Measurements from ENCODE around the gene IL33. TPM values are rescaled to one million over a fixed set of nuclear protein-coding genes. Genes with fewer than 3 reads are reported as not detected.

Gene IL33
- polyA plus RNA-seq, 1 experiment: not detected

- no peak for TF ChIP-seq CTCF (IDR thresholded peaks at IDR 0.05; ENCODE audit: insufficient read depth, low read depth, low read length)
- DNase-seq (ENCODE audit: low read depth): no peak
- Histone ChIP-seq H3K36me3 (ENCODE audit: control insufficient read depth, insufficient read depth, low read length) (no peaks in the 10 kb centered on the region), H3K27me3 (ENCODE audit: control insufficient read depth, insufficient read depth, low read length) (no peaks in the 10 kb centered on the region), H3K4me3 (ENCODE audit: low read depth, low read length) (no peak overlapping the region)
- POLR2A ChIA-PET: no interaction called here
- CTCF ChIA-PET: no interaction called here
These were observed 14.8 kb upstream of the IL33 start for GRCh38 chr9:6200761-6201160.

- no peak for TF ChIP-seq CTCF (IDR thresholded peaks at IDR 0.05; ENCODE audit: insufficient read depth, low read depth, low read length)
- ChIA-PET POLR2A (no interaction called here), CTCF (no interaction called here)
- Histone ChIP-seq H3K4me3 (ENCODE audit: low read depth, low read length) (no peak overlapping the region), H3K36me3 (ENCODE audit: control insufficient read depth, insufficient read depth, low read length) (no peaks in the 10 kb centered on the region), H3K27me3 (ENCODE audit: control insufficient read depth, insufficient read depth, low read length) (no peaks in the 10 kb centered on the region)
- no peak for DNase-seq (ENCODE audit: low read depth)
These were observed 5.6 kb upstream of the IL33 start for GRCh38 chr9:6209966-6210365.

- ChIA-PET POLR2A (no interaction called here), CTCF (no interaction called here)
These were observed 2.8 kb upstream of the IL33 start for GRCh38 chr9:6212722-6213375.

GRCh38 chr9:6214434-6214833 is 1.2 kb upstream of the IL33 start:
- Histone ChIP-seq H3K4me3 (ENCODE audit: low read depth, low read length) (no peak overlapping the region), H3K27me3 (ENCODE audit: control insufficient read depth, insufficient read depth, low read length) (no peaks in the 10 kb centered on the region), H3K36me3 (ENCODE audit: control insufficient read depth, insufficient read depth, low read length) (no peaks in the 10 kb centered on the region)
- DNase-seq (ENCODE audit: low read depth): no peak
- CTCF ChIA-PET: no interaction called here
- no peak for TF ChIP-seq CTCF (IDR thresholded peaks at IDR 0.05; ENCODE audit: insufficient read depth, low read depth, low read length)
- POLR2A ChIA-PET: no interaction called here

More at GRCh38 chr9:6212722-6213375, 2.8 kb upstream of the IL33 start:
- Histone ChIP-seq H3K36me3 (ENCODE audit: control insufficient read depth, insufficient read depth, low read length) (no peaks in the 10 kb centered on the region), H3K27me3 (ENCODE audit: control insufficient read depth, insufficient read depth, low read length) (no peaks in the 10 kb centered on the region), H3K4me3 (ENCODE audit: low read depth, low read length) (no peak overlapping the region)
- TF ChIP-seq CTCF (IDR thresholded peaks at IDR 0.05; ENCODE audit: insufficient read depth, low read depth, low read length): no peak
- no peak for DNase-seq (ENCODE audit: low read depth)

GRCh38 chr9:6214903-6215302 is 704 bp upstream of the IL33 start:
- no peaks in the 10 kb centered on the region for H3K36me3 ChIP-seq (ENCODE audit: control insufficient read depth, insufficient read depth, low read length)
- H3K27me3 ChIP-seq (ENCODE audit: control insufficient read depth, insufficient read depth, low read length): no peaks in the 10 kb centered on the region
- no peak for TF ChIP-seq CTCF (IDR thresholded peaks at IDR 0.05; ENCODE audit: insufficient read depth, low read depth, low read length)
- ChIA-PET POLR2A (no interaction called here), CTCF (no interaction called here)
- H3K4me3 ChIP-seq (ENCODE audit: low read depth, low read length): no peak overlapping the region
- no peak for DNase-seq (ENCODE audit: low read depth)
